Prostate gland (tissue), 2 donors: ENCODE data around the gene IRGQ.

Experiments used
- CTCF ChIP-seq, 4 experiments: fragments of 200-600 bp in 2 of 4; fragments of 450-650 bp in 2 of 4; sonication (generic) in 2 of 4; IDR thresholded peaks; 1 replicate in 3 of 4; 2 replicates in 1 of 4; pipeline ENCODE4 v1.5.1; 2016 to 2019; ENCODE audit warnings: antibody characterized with exemption in 4 of 4, mild to moderate bottlenecking in 2 of 4, moderate library complexity in 2 of 4
- POLR2A ChIP-seq: fragments of 450-650 bp; IDR thresholded peaks from one replicate; pipeline ENCODE4 v1.6.1; 2016; ENCODE audit warnings: antibody characterized with exemption, mild to moderate bottlenecking

DNA sequence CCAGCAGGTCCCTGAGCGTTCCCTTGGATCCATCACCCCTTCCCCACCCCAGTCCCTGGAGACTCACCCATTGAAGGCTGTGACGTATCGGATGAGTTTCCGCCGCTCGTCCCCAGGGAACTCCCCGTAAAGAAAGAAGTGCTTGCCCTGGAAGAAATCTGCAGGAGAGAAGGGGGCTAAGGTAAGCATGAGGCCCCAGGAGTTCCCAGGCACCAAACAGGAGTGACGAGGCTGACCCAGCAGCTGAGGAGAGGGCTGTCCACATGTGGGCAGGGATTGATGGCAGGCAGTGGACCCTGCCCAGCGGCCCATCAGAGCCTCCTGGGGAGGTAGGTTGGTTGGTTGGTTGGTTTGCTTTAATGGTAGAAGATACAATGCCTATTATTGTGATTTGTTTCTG is 51.9 kb downstream of the IRGQ start:
- TF ChIP-seq CTCF (IDR thresholded peaks at IDR 0.05), result no peak
- TF ChIP-seq POLR2A, result no peak
